Gastroesophageal sphincter (tissue), 4 donors: Measurements from ENCODE around the gene MYL3. TPM values are rescaled to one million over a fixed set of nuclear protein-coding genes. Genes with fewer than 3 reads are reported as not detected.

Source experiments
- ATAC-seq: fragments of 150-250 bp; one replicate; pipeline ENCODE4 v1.9.1; 2016; ENCODE audit warnings: mild to moderate bottlenecking, moderate library complexity
- H3K27ac ChIP-seq, 4 donors: fragments of 200-600 bp; sonication (generic) in 3 of 4; 1 replicate in 3 of 4; 2 replicates in 1 of 4; pipeline ENCODE4 v1.5.1; 2016 to 2019
- H3K27me3 ChIP-seq: fragments of 200-600 bp; sonication (generic); one replicate; pipeline ENCODE4 v1.5.1; 2019
- H3K36me3 ChIP-seq, 2 donors: fragments of 200-600 bp; sonication (generic); one replicate each; pipeline ENCODE4 v1.5.1; 2019; ENCODE audit warnings: control low read depth in 1 of 2
- H3K4me1 ChIP-seq, 3 donors: fragments of 200-600 bp; sonication (generic); 1 replicate in 2 of 3; 2 replicates in 1 of 3; pipeline ENCODE4 v1.5.1; 2016 to 2019; ENCODE audit warnings: control low read depth in 2 of 3
- H3K4me3 ChIP-seq, 2 donors: fragments of 200-600 bp; sonication (generic); one replicate each; pipeline ENCODE4 v1.5.1; 2019; ENCODE audit warnings: mild to moderate bottlenecking in 1 of 2, moderate library complexity in 1 of 2
- H3K9me3 ChIP-seq, 3 donors: fragments of 200-600 bp; sonication (generic); one replicate each; pipeline ENCODE4 v1.5.1; 2017 to 2019; ENCODE audit warnings: control low read depth in 2 of 3
- CTCF ChIP-seq, 4 experiments: fragments of 200-600 bp in 2 of 4; fragments of 450-650 bp in 2 of 4; sonication (generic) in 1 of 4; IDR thresholded peaks; one replicate each; pipeline ENCODE4 v1.5.1; 2017 to 2019; ENCODE audit warnings: antibody characterized with exemption in 4 of 4, mild to moderate bottlenecking in 2 of 4, moderate library complexity in 2 of 4
- EP300 ChIP-seq: sonication (generic); formaldehyde crosslinking; IDR thresholded peaks from one replicate; pipeline ENCODE4 v1.6.1; 2017; ENCODE audit warnings: antibody characterized with exemption, mild to moderate bottlenecking
- POLR2A ChIP-seq, 2 donors: fragments of 450-650 bp; IDR thresholded peaks; one replicate each; pipeline ENCODE4 v1.6.1; 2017; ENCODE audit warnings: antibody characterized with exemption in 2 of 2, mild to moderate bottlenecking in 2 of 2, moderate library complexity in 1 of 2
- POLR2AphosphoS5 ChIP-seq: sonication (generic); formaldehyde crosslinking; IDR thresholded peaks from one replicate; pipeline ENCODE4 v1.6.1; 2017; ENCODE audit warnings: antibody characterized with exemption
- WGBS, 2 donors: methylation state at CpG; one replicate each; pipeline ENCODE4 v1.1.5; 2018; ENCODE audit warnings: low coverage in 1 of 2; 5-methylcytosine and 5-hydroxymethylcytosine counted together
- total RNA-seq, 4 donors: library from RNA; depleted of rRNA; stranded (reverse); fragments of >200 nt; gene quantifications; one replicate each; pipeline ENCODE4 v1.1.0, GENCODE V29; 2016

Gene MYL3
- total RNA-seq, 4 donors from 2014 or later, result 2.6 to 5.3 (median 4.2) TPM

GRCh38 chr3:46869440-46869839 lies 6.2 kb upstream of the MYL3 start:
- Histone ChIP-seq H3K36me3 (no peaks in the 10 kb centered on the region), H3K4me3 (no peak overlapping the region), H3K27me3 (no peaks in the 10 kb centered on the region), H3K4me1 (peaks cover 7 to 47% (median 27%) of the 10 kb centered on the region in 3 donors), H3K27ac (no peak overlapping the region), H3K9me3 (no peaks in the 10 kb centered on the region)
- 67% methylated on average over 1 of the region's 10 CpGs; no CpG with 5 or more reads in 1 of the 2 donors for WGBS, 2 donors
- ATAC-seq, result no peak
- TF ChIP-seq POLR2AphosphoS5 (no peak), EP300 (no peak), CTCF (IDR thresholded peaks at IDR 0.05) (no peak), POLR2A (IDR thresholded peaks at IDR 0.05) (no peak)

GRCh38 chr3:46868948-46869347 lies 5.7 kb upstream of the MYL3 start:
- H3K4me1 ChIP-seq, result peaks cover 7 to 42% (median 22%) of the 10 kb centered on the region in 3 donors
- TF ChIP-seq CTCF (IDR thresholded peaks at IDR 0.05) (no peak), POLR2A (IDR thresholded peaks at IDR 0.05) (no peak), POLR2AphosphoS5 (no peak), EP300 (no peak)
- H3K27ac ChIP-seq, result peak overlapping the region in 1 of 4 donors; percentile 66
- no peak overlapping the region for H3K4me3 ChIP-seq
- no peaks in the 10 kb centered on the region for H3K9me3 ChIP-seq
- no peak for ATAC-seq
- 80 to 93% methylated on average over 2 to 3 of the region's 7 CpGs for WGBS, 2 donors
- H3K36me3 ChIP-seq, result no peaks in the 10 kb centered on the region
- no peaks in the 10 kb centered on the region for H3K27me3 ChIP-seq

- Histone ChIP-seq H3K27me3 (no peaks in the 10 kb centered on the region), H3K4me1 (peaks cover 7 to 36% (median 17%) of the 10 kb centered on the region in 3 donors), H3K9me3 (no peaks in the 10 kb centered on the region), H3K4me3 (no peak overlapping the region), H3K36me3 (no peaks in the 10 kb centered on the region), H3K27ac (peak overlapping the region in 3 of 4 donors; percentile 66 to 73 (median 66))
- no peak for ATAC-seq
- WGBS, 2 donors, result no CpG with 5 or more reads among the region's 8 CpGs
- no peak for TF ChIP-seq POLR2A (IDR thresholded peaks at IDR 0.05)
- TF ChIP-seq EP300, result no peak
- TF ChIP-seq POLR2AphosphoS5, result no peak
- TF ChIP-seq CTCF (IDR thresholded peaks at IDR 0.05), result no peak
These were observed 5.0 kb upstream of the MYL3 start for GRCh38 chr3:46868287-46868686.

DNA sequence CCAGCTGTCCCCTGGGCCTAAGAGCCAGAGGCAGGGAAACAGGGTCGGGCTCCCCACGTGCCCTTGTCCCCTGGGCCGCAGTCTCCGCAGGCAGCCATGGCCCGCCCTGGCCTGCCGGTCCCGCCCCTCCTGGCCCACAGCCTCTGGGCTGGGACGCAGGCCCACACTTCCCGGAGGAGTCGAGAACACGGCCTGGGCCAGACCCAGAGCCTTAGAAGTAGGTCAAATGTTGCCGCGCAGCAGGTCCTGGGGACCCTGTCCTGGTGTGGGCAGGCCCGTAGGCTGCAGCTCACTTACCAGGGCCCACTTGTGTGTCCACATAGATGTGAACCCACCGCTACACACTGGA lies 4.3 kb upstream of the MYL3 start:
- Histone ChIP-seq H3K4me1 (peaks cover 7 to 28% (median 17%) of the 10 kb centered on the region in 3 donors), H3K36me3 (no peaks in the 10 kb centered on the region), H3K27me3 (no peaks in the 10 kb centered on the region), H3K4me3 (no peak overlapping the region), H3K27ac (peak overlapping the region in 3 of 4 donors; percentile 66 to 73 (median 66)), H3K9me3 (no peaks in the 10 kb centered on the region)
- ATAC-seq, result peak; percentile 96
- WGBS, 2 donors, result no CpG with 5 or more reads among the region's 15 CpGs
- peak; percentile 84 for TF ChIP-seq POLR2AphosphoS5
- no peak for TF ChIP-seq EP300

DNA sequence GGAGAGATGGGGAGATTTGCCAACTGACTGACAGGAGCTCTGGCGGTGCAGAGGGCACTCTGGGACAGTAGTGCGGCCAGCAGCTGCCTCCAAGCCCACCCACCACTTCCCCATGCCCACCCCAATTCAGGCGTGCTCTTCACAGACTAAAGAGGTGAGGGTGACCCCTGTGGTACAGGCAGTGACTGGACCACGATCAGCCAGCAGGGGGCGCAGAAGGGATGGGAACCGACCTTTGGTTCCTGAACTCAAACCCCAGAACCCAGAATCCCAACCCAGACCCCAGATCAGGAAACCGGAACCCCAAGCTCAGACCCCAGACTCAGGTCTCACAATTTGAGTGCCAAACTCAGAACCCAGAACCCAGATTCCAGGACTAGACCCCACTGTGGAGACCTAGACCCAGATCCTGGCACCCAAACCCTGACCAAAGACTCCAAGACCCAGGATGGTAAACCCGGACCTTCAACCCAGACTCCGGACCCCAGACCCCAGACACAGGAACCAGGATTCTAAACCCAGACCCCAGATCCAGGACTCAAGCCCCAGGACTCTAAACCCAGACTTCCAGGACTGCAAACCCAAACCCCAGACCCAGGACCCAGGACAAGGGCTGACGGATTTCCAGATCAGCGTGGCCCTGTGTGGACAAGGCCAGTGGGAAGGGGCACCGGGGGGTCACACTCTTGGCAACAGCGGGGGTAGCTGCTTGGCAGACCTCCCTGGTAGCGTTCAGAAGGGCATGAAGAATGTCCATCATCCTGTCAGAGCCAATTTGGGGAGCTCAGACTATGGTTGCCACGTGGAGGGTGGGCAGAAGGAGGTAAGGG lies 3.7 kb upstream of the MYL3 start:
- WGBS, 2 donors, result 7% methylated on average over 6 of the region's 15 CpGs; no CpG with 5 or more reads in 1 of the 2 donors
- ATAC-seq, result peak; percentile 42
- Histone ChIP-seq H3K27me3 (no peaks in the 10 kb centered on the region), H3K9me3 (no peaks in the 10 kb centered on the region), H3K4me3 (no peak overlapping the region), H3K4me1 (peaks cover 7 to 24% (median 17%) of the 10 kb centered on the region in 3 donors), H3K27ac (peak overlapping the region in 3 of 4 donors; percentile 66 to 73 (median 66)), H3K36me3 (no peaks in the 10 kb centered on the region)
- TF ChIP-seq EP300 (no peak), POLR2A (IDR thresholded peaks at IDR 0.05) (no peak), CTCF (IDR thresholded peaks at IDR 0.05) (peak in 3 of 4 experiments; percentile 86 to 93 (median 93)), POLR2AphosphoS5 (no peak)
